PC-9 (cell line): ENCODE data around the gene BOC.

Experiments
- EZH2 ChIP-seq: fragments of 200-600 bp; sonication (generic); IDR thresholded peaks from 2 replicates; pipeline ENCODE4 v1.8.0; 2017; ENCODE audit warnings: antibody characterized with exemption, low read depth
- TF ChIP-seq, protein P1 (sequence below): fragments of 200-600 bp; sonication (generic); conservative IDR thresholded peaks from 2 replicates; pipeline ENCODE4 v1.6.1; 2017; ENCODE audit warnings: mixed run types, antibody characterized with exemption, mild to moderate bottlenecking, moderate library complexity

DNA sequence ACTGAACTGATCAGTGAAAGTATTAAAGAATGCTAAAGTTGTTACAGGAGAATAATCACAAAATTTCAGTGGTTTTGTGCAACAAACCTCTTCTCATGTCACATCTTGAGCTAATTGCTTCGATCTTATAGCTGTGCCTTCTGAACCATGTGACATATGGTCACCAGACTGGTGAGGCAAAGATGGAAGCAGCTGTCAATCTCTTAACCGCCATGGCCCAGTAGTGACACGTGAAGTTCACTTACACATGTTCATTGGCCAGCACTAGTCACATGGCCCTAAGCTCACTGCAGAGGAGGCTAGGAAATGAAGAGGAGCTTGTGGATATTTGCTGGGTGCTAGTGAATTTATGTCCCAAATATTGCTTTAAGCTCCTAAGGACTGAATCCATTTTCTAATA, 32.5 kb downstream of the BOC start:
- TF ChIP-seq, protein P1, sequence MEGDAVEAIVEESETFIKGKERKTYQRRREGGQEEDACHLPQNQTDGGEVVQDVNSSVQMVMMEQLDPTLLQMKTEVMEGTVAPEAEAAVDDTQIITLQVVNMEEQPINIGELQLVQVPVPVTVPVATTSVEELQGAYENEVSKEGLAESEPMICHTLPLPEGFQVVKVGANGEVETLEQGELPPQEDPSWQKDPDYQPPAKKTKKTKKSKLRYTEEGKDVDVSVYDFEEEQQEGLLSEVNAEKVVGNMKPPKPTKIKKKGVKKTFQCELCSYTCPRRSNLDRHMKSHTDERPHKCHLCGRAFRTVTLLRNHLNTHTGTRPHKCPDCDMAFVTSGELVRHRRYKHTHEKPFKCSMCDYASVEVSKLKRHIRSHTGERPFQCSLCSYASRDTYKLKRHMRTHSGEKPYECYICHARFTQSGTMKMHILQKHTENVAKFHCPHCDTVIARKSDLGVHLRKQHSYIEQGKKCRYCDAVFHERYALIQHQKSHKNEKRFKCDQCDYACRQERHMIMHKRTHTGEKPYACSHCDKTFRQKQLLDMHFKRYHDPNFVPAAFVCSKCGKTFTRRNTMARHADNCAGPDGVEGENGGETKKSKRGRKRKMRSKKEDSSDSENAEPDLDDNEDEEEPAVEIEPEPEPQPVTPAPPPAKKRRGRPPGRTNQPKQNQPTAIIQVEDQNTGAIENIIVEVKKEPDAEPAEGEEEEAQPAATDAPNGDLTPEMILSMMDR, result no peak
- no peak for TF ChIP-seq EZH2
